SK-N-SH (cell line): ENCODE measurements around the gene MED16.
"Not testable (repeated sequence)": the region's sequence is repeated elsewhere in the genome, so short reads cannot be mapped to it uniquely, and the experiment has no call there.

Source experiments
- CHD2 ChIP-seq: fragments of 150-350 bp; IDR thresholded peaks from 2 replicates; pipeline ENCODE4 v1.6.1; 2018; ENCODE audit warnings: low read length; ENCODE audit not compliant: partially characterized antibody
- CTCF ChIP-seq: fragments of 200-600 bp; sonication (generic); IDR thresholded peaks from 2 replicates; pipeline ENCODE4 v1.6.1; 2017; ENCODE audit warnings: antibody characterized with exemption, mild to moderate bottlenecking, moderate library complexity
- EZH2phosphoT487 ChIP-seq: fragments of 200-600 bp; sonication (generic); IDR thresholded peaks from 2 replicates; pipeline ENCODE4 v1.6.1; 2017; ENCODE audit warnings: low read depth, mixed run types, mild to moderate bottlenecking, antibody characterized with exemption, moderate library complexity, borderline replicate concordance
- GABPA ChIP-seq: IDR thresholded peaks from 2 replicates; pipeline ENCODE4 v1.4.0; 2012; ENCODE audit warnings: low read depth, mild to moderate bottlenecking
- MAX ChIP-seq: IDR thresholded peaks from 2 replicates; pipeline ENCODE4 v1.4.0; 2012; ENCODE audit warnings: low read depth
- MEF2A ChIP-seq: IDR thresholded peaks from 2 replicates; pipeline ENCODE4 v1.4.0; 2012; ENCODE audit warnings: low read depth, borderline replicate concordance
- YY1 ChIP-seq: IDR thresholded peaks from 2 replicates; pipeline ENCODE4 v1.4.0; 2012; ENCODE audit warnings: low read depth, mild to moderate bottlenecking

GRCh38 chr19:891421-892200, 1.4 kb downstream of the MED16 start:
- not testable (repeated sequence) for TF ChIP-seq CTCF, MEF2A, CHD2, MAX, GABPA, YY1, EZH2phosphoT487
